GM18508 (cell line): ENCODE data around the gene CDKN2AIP.
"Not testable (repeated sequence)": the region's sequence is repeated elsewhere in the genome, so short reads cannot be mapped to it uniquely, and the experiment has no call there.

ENCODE experiments used
- ATAC-seq: cut with Tn5 transposase; IDR thresholded peaks from one replicate; pipeline ENCODE4 v1.9.1; 2021; ENCODE audit warnings: moderate number of reproducible peaks; ENCODE audit not compliant: insufficient read depth, unreplicated experiment

The CDKN2AIP gene

GRCh38 chr4:183447646-183448045, 3.2 kb downstream of the CDKN2AIP start:
- ATAC-seq: no peak

GRCh38 chr4:183448436-183448835, 4.0 kb downstream of the CDKN2AIP start:
- no peak for ATAC-seq

GRCh38 chr4:183449193-183449882, 4.9 kb downstream of the CDKN2AIP start:
- no peak for ATAC-seq

GRCh38 chr4:183450108-183450507, 5.7 kb downstream of the CDKN2AIP start:
- no peak for ATAC-seq

GRCh38 chr4:183455431-183456195, 11.2 kb downstream of the CDKN2AIP start:
- no peak for ATAC-seq

DNA sequence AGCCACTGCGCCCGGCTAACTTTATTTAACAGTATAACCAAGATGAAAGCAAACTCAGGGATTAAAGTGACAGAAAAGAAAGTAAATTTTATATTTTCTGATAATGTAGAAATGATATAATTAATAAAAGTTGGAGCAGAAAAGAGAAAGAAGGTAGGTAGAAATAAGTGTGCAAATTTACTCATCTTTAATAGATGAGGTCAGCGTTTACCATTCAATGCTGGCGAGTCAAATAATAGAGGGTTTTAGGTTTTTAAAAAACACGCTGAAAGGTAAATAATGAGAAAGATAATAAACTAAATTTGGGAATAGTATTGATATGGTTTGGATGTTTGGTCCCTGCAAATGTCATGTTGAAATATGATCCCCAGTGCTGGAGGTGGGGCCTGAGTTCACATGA, 13.6 kb downstream of the CDKN2AIP start:
- ATAC-seq: no peak

DNA sequence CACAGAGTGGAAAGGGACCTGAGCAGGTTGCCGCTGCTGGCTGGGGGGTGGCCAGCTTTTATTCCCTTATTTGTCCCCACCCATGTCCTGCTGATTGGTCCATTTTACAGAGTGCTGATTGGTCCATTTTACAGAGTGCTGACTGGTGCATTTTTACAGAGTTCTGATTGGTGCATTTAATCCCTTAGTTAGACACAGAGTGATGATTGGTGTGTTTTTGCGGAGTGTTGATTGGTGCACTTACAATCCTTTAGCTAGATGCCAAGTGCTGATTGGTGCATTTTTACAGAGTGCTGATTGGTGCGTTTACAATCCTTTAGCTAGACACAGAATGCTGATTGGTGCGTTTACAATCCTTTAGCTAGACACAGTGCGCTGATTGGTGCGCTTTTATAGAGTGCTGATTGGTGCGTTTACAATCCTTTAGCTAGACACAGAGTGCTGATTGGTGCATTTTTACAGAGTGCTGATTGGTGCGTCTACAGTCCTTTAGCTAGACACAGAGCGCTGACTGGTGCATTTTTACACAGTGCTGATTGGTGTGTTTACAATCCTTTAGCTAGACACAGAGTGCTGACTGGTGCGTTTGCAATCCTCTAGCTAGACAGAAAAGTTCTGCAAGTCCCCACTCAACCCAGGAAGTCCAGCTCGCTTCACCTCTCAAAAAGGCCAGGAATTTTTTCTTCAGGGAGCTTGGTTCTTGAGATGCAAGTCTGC, 19.6 kb downstream of the CDKN2AIP start:
- ATAC-seq: not testable (repeated sequence)

- ATAC-seq: not testable (repeated sequence)
Measured at GRCh38 chr4:183465879-183466278, 21.4 kb downstream of the CDKN2AIP start.

DNA sequence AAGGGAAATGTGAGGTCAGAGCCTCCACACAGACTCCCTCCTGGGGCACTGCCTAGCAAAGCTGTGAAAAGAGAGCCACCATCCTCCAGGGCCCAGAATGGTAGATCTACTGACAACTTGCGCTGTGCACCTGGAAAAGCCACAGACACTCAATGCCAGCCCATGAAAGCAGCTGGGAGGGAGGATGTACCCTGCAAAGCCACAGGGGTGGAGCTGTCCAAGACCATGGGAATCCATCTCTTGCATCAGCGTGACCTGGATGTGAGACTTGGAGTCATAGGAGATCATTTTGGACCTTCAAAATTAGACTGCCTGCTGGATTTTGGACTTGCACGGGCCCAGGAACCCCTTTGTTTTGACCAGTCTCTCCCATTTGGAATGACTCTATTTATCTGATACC, 22.8 kb downstream of the CDKN2AIP start:
- no peak for ATAC-seq

GRCh38 chr4:183468210-183469095, 24.0 kb downstream of the CDKN2AIP start:
- ATAC-seq: no peak

GRCh38 chr4:183469285-183469684, 24.8 kb downstream of the CDKN2AIP start:
- no peak for ATAC-seq

- no peak for ATAC-seq
Measured at GRCh38 chr4:183469936-183470335, 25.5 kb downstream of the CDKN2AIP start.

DNA sequence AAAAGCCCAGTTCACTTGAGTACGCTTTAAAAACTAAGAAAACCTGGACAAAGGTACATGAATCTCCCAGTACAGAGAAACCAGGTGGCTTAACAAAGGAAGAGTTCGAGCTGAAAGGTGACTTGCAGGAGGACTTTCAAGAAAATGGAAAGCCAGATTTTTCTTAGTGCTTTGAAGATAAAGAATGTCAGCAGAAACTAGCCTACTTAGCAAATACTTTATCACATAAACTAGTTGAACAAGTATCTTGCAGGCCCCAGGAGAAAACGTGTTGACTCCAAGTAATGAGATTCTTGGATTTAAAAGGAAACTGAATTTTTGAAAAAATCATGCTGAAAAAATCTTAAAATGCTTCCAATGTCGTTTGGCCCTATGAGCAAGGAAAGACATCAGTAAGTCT, 26.4 kb downstream of the CDKN2AIP start:
- ATAC-seq: no peak

GRCh38 chr4:183471946-183472708, 27.7 kb downstream of the CDKN2AIP start:
- no peak for ATAC-seq

DNA sequence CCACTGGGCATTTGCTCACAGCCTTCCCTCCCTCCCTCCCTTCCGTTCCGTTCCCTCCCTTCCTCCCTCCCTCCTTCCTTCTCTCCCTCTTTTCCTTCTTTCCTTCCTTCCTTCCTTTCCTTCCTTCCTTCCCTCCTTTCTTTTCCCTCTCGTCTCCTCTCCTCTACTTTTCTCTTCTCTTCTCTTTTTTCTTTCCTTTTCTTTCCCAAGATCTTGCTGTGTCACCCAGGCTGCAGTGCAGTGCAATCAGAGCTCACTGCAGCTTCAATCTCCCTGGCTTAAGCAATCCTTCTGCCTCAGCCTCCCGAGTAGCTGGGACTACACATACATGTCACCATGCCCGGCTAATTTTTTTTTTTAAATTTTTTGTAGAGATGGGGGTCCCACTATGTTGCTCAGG, 33.7 kb downstream of the CDKN2AIP start:
- ATAC-seq: no peak

- ATAC-seq: no peak
Measured at GRCh38 chr4:183478926-183479325, 34.5 kb downstream of the CDKN2AIP start.

DNA sequence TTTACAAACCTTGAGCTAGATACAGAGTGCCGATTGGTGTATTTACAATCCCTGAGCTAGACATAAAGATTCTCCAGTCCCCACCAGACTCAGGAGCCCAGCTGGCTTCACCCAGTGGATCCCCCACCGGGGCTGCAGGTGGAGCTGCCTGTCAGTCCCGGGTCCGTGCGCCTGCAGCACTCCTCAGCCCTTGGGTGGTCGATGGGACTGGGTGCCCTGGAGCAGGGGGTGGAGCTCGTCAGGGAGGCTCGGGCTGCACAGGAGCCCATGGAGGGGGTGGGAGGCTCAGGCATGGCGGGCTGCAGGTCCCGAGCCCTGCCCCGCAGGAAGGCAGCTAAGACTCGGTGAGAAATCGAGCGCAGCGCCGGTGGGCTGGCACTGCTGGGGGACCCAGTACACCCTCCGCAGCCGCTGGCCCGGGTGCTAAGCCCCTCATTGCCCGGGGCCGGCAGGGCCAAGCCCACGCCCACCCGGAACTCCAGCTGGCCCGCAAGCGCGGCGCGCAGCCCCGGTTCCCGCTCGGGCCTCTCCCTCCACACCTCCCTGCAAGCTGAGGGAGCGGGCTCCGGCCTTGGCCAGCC, 38.2 kb downstream of the CDKN2AIP start:
- not testable (repeated sequence) for ATAC-seq

- ATAC-seq: no peak
Measured at GRCh38 chr4:183483997-183484396, 39.6 kb downstream of the CDKN2AIP start.
